ENCODE results near the gene PPAT. TPM values are rescaled to one million over a fixed set of nuclear protein-coding genes. Genes with fewer than 3 reads are reported as not detected.

PPAT gene
- total and polyA plus RNA-seq, 2 experiments from 2014 or later: 14.7 to 21.6 TPM

DNA sequence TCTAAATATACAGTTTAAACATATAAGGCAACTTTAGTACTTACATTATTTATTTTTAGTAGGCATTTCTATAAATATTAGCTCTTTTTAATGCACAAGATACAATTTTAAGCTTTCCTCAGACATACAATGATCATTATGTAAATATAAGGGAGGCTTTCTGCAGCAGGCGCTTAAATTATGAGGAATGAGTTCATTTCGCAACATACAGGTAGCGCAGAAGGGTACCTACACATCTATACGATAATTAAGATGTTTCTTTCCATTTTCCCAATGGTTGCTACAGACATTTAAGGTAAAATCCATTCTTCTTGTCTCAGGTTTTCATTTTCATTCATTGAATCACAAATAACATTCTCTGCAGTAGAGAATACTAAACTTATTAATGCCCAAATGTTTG, 49.3 kb downstream of the PPAT start:
- Histone ChIP-seq H3K27ac (no peak overlapping the region), H3K4me1 (ENCODE audit: low read depth) (peaks cover 6% of the 10 kb centered on the region), H3K36me3 (peaks cover 7% of the 10 kb centered on the region), H3K4me3 (no peak overlapping the region), H3K27me3 (no peaks in the 10 kb centered on the region), H3K9me3 (ENCODE audit: low read depth) (no peaks in the 10 kb centered on the region)
- no peak for TF ChIP-seq CTCF (IDR thresholded peaks at IDR 0.05; ENCODE audit: low read depth, low read length)
- no peak for DNase-seq (ENCODE audit: low read depth in 1 of 2, low spot score in 1 of 2)

DNA sequence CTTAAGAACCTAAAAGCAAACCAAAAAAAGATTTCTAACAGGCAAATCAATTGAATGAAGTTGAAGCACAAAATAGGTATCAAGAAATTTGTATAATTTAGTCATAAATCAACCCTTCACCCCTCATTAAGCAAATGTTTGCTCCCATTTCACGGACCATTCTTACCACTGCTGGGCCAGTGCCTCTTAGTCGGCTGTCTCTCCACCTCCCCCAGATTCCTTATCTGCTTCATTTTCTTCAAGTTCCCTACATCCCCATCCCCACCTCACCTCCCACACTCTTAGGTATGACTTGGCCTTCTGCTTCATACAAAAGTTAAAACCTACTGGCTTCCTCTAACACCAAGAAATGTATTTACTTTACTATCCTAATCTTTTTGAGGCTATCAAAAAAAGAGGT, 60.0 kb downstream of the PPAT start:
- no peak for TF ChIP-seq CTCF (IDR thresholded peaks at IDR 0.05; ENCODE audit: low read depth, low read length)
- H3K4me3 ChIP-seq: no peak overlapping the region
- H3K4me1 ChIP-seq (ENCODE audit: low read depth): no peaks in the 10 kb centered on the region
- no peaks in the 10 kb centered on the region for H3K36me3 ChIP-seq
- no peak overlapping the region for H3K27ac ChIP-seq
- DNase-seq (ENCODE audit: low read depth in 1 of 2, low spot score in 1 of 2): no peak
- no peaks in the 10 kb centered on the region for H3K9me3 ChIP-seq (ENCODE audit: low read depth)
- H3K27me3 ChIP-seq: no peaks in the 10 kb centered on the region

- DNase-seq (ENCODE audit: low read depth in 1 of 2, low spot score in 1 of 2): no peak
- Histone ChIP-seq H3K4me3 (no peak overlapping the region), H3K27me3 (no peaks in the 10 kb centered on the region), H3K27ac (no peak overlapping the region), H3K4me1 (ENCODE audit: low read depth) (no peaks in the 10 kb centered on the region), H3K36me3 (no peaks in the 10 kb centered on the region), H3K9me3 (ENCODE audit: low read depth) (no peaks in the 10 kb centered on the region)
- no peak for TF ChIP-seq CTCF (IDR thresholded peaks at IDR 0.05; ENCODE audit: low read depth, low read length)
Observed at GRCh38 chr4:56374956-56375355, 60.5 kb downstream of the PPAT start.

GRCh38 chr4:56372774-56373173, 62.6 kb downstream of the PPAT start:
- no peak overlapping the region for H3K27ac ChIP-seq
- H3K4me1 ChIP-seq (ENCODE audit: low read depth): no peaks in the 10 kb centered on the region
- peak in 1 of 2 donors; percentile 21 for DNase-seq (ENCODE audit: low read depth in 1 of 2, low spot score in 1 of 2)
- H3K4me3 ChIP-seq: no peak overlapping the region
- no peak for TF ChIP-seq CTCF (IDR thresholded peaks at IDR 0.05; ENCODE audit: low read depth, low read length)
- peaks cover 2% of the 10 kb centered on the region for H3K36me3 ChIP-seq
- H3K9me3 ChIP-seq (ENCODE audit: low read depth): no peaks in the 10 kb centered on the region
- no peaks in the 10 kb centered on the region for H3K27me3 ChIP-seq

DNA sequence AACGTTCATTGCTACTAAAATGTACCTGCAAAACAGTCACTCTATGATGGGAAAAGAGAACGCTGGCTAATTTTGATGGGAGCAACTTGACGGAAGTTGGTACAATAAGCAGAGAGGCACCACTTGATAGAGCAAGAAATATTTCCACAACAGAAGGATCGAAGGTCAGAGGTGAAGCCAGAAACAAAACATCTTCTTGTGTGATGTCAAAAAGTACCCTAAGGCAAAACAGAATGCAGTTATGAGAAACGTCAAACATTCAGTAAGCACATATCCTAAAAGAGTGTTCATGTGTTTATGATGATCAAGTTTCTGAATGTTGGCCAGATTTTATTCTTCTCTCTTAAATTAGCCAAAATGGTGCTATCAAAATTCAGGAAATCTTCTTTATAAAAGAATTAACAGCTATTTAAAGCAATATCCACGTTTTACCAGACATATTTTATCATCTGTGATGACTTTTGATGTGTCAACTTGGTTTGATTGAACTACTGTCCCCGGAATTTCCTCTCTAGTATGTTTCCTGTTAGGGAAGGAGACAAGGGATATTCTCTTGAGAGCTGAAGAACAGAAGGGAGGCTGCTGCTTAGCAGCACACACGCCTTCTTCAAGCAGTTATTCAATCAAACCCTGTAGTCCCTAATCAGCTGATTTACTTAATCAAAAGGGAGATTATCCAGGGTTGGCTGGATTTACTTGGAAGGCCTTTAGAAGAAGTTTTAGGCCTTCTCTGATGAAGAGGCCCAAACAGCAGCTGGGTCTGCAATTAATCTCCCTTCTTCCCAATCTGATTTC, 63.8 kb downstream of the PPAT start:
- Histone ChIP-seq H3K27ac (peak overlapping the region; percentile 21), H3K36me3 (peaks cover 2% of the 10 kb centered on the region), H3K4me1 (ENCODE audit: low read depth) (no peaks in the 10 kb centered on the region), H3K9me3 (ENCODE audit: low read depth) (no peaks in the 10 kb centered on the region), H3K4me3 (no peak overlapping the region), H3K27me3 (no peaks in the 10 kb centered on the region)
- DNase-seq (ENCODE audit: low read depth in 1 of 2, low spot score in 1 of 2): no peak
- TF ChIP-seq CTCF (IDR thresholded peaks at IDR 0.05; ENCODE audit: low read depth, low read length): no peak
